Measurements from ENCODE around the gene CYP2F1.

Gene CYP2F1

GRCh38 chr19:41172297-41173164 is 58.3 kb downstream of the CYP2F1 start:
- Mint-ChIP-seq H3K27ac (no peak overlapping the region), H3K4me3 (no peak overlapping the region), H3K27me3 (ENCODE audit: low read depth, poor library complexity) (no peaks in the 10 kb centered on the region), H3K9me3 (no peaks in the 10 kb centered on the region), H3K36me3 (ENCODE audit: low read depth) (no peaks in the 10 kb centered on the region), H3K4me1 (peaks cover 10% of the 10 kb centered on the region)
- TF ChIP-seq CTCF (IDR thresholded peaks at IDR 0.05): no peak
- DNase-seq: no peak

GRCh38 chr19:41174297-41174928 is 60.2 kb downstream of the CYP2F1 start:
- TF ChIP-seq CTCF (IDR thresholded peaks at IDR 0.05): no peak
- Mint-ChIP-seq H3K4me3 (no peak overlapping the region), H3K27ac (no peak overlapping the region), H3K4me1 (peaks cover 10% of the 10 kb centered on the region), H3K36me3 (ENCODE audit: low read depth) (no peaks in the 10 kb centered on the region), H3K27me3 (ENCODE audit: low read depth, poor library complexity) (no peaks in the 10 kb centered on the region), H3K9me3 (peaks cover 4% of the 10 kb centered on the region)
- no peak for DNase-seq

- H3K36me3 Mint-ChIP-seq (ENCODE audit: low read depth): no peaks in the 10 kb centered on the region
Measured at GRCh38 chr19:41175801-41176777, 61.9 kb downstream of the CYP2F1 start.

More at GRCh38 chr19:41175801-41176777, 61.9 kb downstream of the CYP2F1 start:
- H3K4me1 Mint-ChIP-seq: peaks cover 10% of the 10 kb centered on the region
- no peaks in the 10 kb centered on the region for H3K27me3 Mint-ChIP-seq (ENCODE audit: low read depth, poor library complexity)
- H3K9me3 Mint-ChIP-seq: peaks cover 5% of the 10 kb centered on the region
- no peak for TF ChIP-seq CTCF (IDR thresholded peaks at IDR 0.05)
- peak overlapping the region; percentile 20 for H3K4me3 Mint-ChIP-seq
- peak overlapping the region; percentile 14 for H3K27ac Mint-ChIP-seq
- DNase-seq: peak; percentile 37
